Lower leg skin (tissue), 4 donors: ENCODE results near the gene USP3. TPM values are rescaled to one million over a fixed set of nuclear protein-coding genes. Genes with fewer than 3 reads are reported as not detected.

Source experiments
- DNase-seq, 2 donors: peaks; one replicate each; pipeline ENCODE4 v3.0.0-alpha.2; 2019; ENCODE audit warnings: low spot score in 2 of 2
- H3K4me3 ChIP-seq: fragments of 200-600 bp; sonication (generic); 2 replicates; pipeline ENCODE4 v1.5.1; 2017; ENCODE audit warnings: mild to moderate bottlenecking, low read depth; ENCODE audit not compliant: poor library complexity, severe bottlenecking
- POLR2A ChIP-seq, 2 donors: fragments of 450-650 bp; IDR thresholded peaks; one replicate each; pipeline ENCODE4 v1.6.1; 2016 to 2017; ENCODE audit warnings: antibody characterized with exemption in 2 of 2, mild to moderate bottlenecking in 1 of 2, moderate library complexity in 1 of 2
- WGBS, 2 donors: methylation state at CpG; one replicate each; pipeline ENCODE4 v1.1.5; 2018; 5-methylcytosine and 5-hydroxymethylcytosine counted together
- intact Hi-C: fragments of 100-400 bp; cut with DNase I; formaldehyde crosslinking; loops from one replicate; pipeline ENCODE4 v1.15.0; 2023; ENCODE audit warnings: low total_unique reads
- total RNA-seq, 4 donors: library from RNA; depleted of rRNA; stranded (reverse); fragments of >200 nt; gene quantifications; one replicate each; pipeline ENCODE4 v1.1.0, GENCODE V29; 2016
- TF ChIP-seq, protein P1 (sequence below), 3 donors: fragments of 450-650 bp; IDR thresholded peaks; one replicate each; pipeline ENCODE4 v1.5.1; 2016; ENCODE audit warnings: antibody characterized with exemption in 3 of 3, mild to moderate bottlenecking in 3 of 3, moderate library complexity in 2 of 3

Gene USP3
- total RNA-seq, 4 donors from 2014 or later, result 43.9 to 66.5 (median 55.0) TPM

DNA sequence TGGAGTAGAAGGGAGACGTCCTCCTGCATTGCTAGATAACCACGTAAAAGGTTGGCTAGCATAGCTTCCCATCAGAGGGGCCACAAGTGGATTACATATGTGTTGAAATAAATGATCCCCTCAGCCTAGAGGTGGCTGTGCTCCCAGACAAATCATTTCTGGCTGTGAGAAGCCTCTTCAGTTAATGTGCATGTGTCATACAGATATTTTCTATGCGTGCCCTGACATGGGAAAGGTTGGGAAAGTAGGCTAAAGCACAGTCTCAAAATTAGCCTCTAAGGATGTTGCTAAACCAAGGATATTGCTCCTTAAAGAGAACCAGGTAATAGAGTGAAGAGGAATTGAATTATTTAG, 17.8 kb downstream of the USP3 start:
- intact Hi-C loops, result loop anchor here (10.0 kb wide), 1 partner anchor 73 kb away; the partner anchor contains the start of gene FBXL22
- no peak for DNase-seq
- H3K4me3 ChIP-seq, result no peak overlapping the region
- 39 to 48% methylated on average over 3 of the region's 3 CpGs for WGBS, 2 donors
- no peak for TF ChIP-seq POLR2A (IDR thresholded peaks at IDR 0.05)
- TF ChIP-seq, protein P1, sequence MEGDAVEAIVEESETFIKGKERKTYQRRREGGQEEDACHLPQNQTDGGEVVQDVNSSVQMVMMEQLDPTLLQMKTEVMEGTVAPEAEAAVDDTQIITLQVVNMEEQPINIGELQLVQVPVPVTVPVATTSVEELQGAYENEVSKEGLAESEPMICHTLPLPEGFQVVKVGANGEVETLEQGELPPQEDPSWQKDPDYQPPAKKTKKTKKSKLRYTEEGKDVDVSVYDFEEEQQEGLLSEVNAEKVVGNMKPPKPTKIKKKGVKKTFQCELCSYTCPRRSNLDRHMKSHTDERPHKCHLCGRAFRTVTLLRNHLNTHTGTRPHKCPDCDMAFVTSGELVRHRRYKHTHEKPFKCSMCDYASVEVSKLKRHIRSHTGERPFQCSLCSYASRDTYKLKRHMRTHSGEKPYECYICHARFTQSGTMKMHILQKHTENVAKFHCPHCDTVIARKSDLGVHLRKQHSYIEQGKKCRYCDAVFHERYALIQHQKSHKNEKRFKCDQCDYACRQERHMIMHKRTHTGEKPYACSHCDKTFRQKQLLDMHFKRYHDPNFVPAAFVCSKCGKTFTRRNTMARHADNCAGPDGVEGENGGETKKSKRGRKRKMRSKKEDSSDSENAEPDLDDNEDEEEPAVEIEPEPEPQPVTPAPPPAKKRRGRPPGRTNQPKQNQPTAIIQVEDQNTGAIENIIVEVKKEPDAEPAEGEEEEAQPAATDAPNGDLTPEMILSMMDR (IDR thresholded peaks at IDR 0.05), result no peak

DNA sequence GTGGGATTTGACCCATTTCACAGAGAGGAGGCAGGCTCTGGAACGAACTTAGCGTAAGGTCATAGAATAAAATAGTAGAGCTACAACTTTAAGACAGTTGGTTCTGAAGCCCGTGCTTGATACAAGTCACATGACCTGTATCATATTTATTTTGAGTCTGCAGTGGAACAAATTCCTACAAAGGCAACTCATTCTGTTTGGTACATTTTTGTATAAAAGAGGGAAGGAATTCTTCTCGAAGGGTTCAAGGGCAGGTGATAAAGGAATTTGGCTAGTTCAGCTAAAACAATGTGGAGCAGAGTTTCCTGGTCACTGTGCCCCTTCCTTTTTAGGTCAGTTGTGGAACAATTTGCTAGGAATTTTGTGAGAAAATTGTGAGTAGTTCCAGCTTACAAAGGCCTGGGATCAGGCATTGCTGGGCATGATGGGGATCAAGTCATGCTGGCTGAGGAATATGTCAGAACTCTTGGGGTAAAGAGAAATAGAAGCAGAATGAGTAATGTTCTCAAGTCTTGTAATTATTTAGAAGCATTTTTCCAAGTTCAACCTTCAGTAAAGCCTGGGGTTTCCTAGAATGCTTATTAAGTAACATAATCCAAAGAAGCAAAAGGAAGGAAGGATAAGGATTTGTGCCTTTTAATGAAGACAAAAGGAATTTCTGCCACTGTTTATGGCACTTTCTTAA, 19.1 kb downstream of the USP3 start:
- WGBS, 2 donors, result 35 to 43% methylated on average over 4 of the region's 4 CpGs
- TF ChIP-seq, protein P1 (IDR thresholded peaks at IDR 0.05), result no peak
- TF ChIP-seq POLR2A (IDR thresholded peaks at IDR 0.05), result no peak
- no peak for DNase-seq
- H3K4me3 ChIP-seq, result no peak overlapping the region
- intact Hi-C loops, result loop anchor here (10.0 kb wide), 1 partner anchor 71 kb away; the partner anchor contains the start of gene FBXL22

DNA sequence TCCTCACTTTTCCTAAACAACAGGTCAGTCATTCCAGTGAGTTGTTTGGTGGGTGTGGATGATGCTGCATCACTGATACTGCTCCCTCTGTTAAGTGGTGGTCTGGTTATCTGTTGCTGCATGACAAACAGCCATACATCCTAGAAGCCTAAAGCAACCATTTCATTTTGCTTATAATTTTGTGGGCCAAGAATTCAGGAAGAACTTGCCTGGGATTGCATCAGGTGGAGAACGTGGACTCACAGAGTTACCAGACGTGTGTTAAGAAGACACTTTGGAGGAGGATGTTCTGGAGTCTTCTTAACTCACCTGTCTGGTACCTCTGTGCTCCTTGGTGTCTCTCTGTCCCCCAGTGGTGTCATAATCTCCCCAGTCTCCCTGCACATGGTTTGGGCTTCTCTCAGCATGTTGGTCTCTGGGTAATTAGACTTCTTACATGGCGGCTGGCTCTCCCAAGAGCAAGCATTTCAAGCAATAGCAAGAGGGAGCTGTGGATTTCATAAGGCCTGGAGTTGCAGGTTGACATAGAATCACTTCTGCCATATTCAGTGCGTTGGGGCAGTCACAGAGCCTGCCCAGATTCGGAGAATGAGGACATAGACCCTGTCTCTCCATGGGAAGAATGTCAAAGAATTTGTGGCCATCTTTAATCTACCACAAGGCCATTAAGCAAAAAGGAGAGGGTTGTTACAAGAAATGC, 20.1 kb downstream of the USP3 start:
- no peak for DNase-seq
- no peak overlapping the region for H3K4me3 ChIP-seq
- TF ChIP-seq, protein P1 (IDR thresholded peaks at IDR 0.05), result no peak
- TF ChIP-seq POLR2A (IDR thresholded peaks at IDR 0.05), result no peak
- intact Hi-C loops, result loop anchor here (10.0 kb wide), 1 partner anchor 70 kb away; the partner anchor contains the start of gene FBXL22
- 86 to 90% methylated on average over 5 of the region's 5 CpGs for WGBS, 2 donors

DNA sequence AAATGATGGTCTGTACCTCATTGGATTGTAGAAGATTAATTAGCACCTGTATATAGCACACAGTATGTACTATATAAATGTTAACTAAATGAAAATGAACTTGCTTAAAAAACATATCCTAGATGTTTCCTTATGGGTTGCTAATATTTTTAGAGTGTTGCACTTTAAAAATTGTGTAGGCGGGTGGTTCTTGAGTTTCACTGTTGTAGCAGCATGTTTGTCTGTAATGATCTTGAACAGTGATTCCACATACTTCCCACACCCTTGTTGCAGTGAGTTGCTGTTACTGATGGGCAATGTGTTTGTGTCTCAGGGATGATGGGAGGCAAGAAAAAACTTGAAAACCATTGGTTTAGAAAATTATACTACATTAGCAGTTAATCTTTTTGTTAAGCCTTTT, 22.0 kb downstream of the USP3 start:
- TF ChIP-seq POLR2A (IDR thresholded peaks at IDR 0.05), result no peak
- TF ChIP-seq, protein P1 (IDR thresholded peaks at IDR 0.05), result no peak
- 55 to 69% methylated on average over 1 of the region's 1 CpG for WGBS, 2 donors
- intact Hi-C loops, result loop anchor here (10.0 kb wide), 1 partner anchor 68 kb away; the partner anchor contains the start of gene FBXL22
- H3K4me3 ChIP-seq, result no peak overlapping the region
- no peak for DNase-seq

DNA sequence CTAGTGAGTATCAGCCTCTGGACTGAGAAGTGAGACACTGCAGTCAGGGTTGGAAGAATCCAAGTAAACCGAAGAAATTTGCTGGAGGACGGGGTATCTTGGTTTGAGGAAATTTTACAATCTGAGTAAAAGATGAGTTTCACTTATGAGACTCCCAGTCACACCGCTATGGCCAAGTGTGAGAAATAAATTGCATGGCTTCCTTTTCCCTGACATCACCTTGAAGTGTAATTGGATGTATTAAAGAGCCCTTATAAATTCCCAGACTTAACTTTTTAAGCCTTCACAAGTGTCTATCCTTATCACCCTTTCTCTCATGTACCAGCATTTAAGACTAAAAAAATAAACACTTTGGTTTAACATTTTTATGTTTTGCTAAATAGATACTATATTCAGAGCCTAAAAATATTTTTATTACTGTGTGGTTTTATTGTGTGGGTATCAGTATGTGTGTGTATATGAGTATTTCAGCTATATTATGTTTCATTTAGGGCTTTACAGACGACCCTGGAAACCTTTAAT, 23.8 kb downstream of the USP3 start:
- DNase-seq, result no peak
- WGBS, 2 donors, result 85 to 88% methylated on average over 4 of the region's 4 CpGs
- intact Hi-C loops, result loop anchor here (10.0 kb wide), 1 partner anchor 67 kb away; the partner anchor contains the start of gene FBXL22
- no peak overlapping the region for H3K4me3 ChIP-seq
- no peak for TF ChIP-seq POLR2A (IDR thresholded peaks at IDR 0.05)
- TF ChIP-seq, protein P1 (IDR thresholded peaks at IDR 0.05), result no peak
